ENCODE measurements around the gene RECQL5.

DNA sequence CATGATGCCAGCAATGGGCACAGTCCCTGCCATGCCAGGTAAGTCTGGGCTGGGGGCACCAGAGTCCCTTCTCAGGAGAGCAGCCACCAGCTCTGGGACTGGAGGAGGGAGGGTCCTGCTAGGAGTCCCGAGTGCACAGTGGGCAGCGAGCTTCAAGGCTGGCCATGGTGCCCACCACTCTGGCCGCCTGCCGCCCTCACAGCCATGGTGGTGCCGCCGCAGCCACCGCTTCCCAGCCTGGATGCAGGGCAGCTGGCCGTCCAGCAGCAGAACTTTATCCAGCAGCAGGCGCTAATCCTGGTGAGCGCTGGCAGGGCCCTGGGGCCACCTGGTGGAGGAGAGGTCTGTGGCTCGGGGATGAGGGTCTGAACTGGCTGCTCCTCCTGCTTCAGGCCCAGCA is 51.7 kb downstream of the RECQL5 start:
- TF ChIP-seq POLR2A (IDR thresholded peaks at IDR 0.05; ENCODE audit: low read length) (no peak), GATA1 (IDR thresholded peaks at IDR 0.05; ENCODE audit: low read depth, low read length) (no peak)
